HEK293 (cell line): ENCODE measurements around the gene TSPEAR.

Experiments
- CTCF ChIP-seq: fragments of 450-650 bp; formaldehyde crosslinking; IDR thresholded peaks from 2 replicates; pipeline ENCODE4 v1.5.1; 2016; ENCODE audit warnings: missing biosample characterization, missing genetic modification characterization
- SALL2 ChIP-seq: fragments of 450-650 bp; formaldehyde crosslinking; IDR thresholded peaks from 2 replicates; pipeline ENCODE4 v1.5.0; 2017; ENCODE audit warnings: missing biosample characterization, mild to moderate bottlenecking, missing genetic modification characterization, borderline replicate concordance
- SP2 ChIP-seq: fragments of 450-650 bp; formaldehyde crosslinking; IDR thresholded peaks from 2 replicates; pipeline ENCODE4 v1.5.1; 2016; ENCODE audit warnings: missing biosample characterization, missing genetic modification characterization
- ZNF221 ChIP-seq: fragments of 450-650 bp; formaldehyde crosslinking; IDR thresholded peaks from 2 replicates; pipeline ENCODE4 v1.5.1; 2017; ENCODE audit warnings: missing biosample characterization, missing genetic modification characterization, borderline replicate concordance
- ZNF274 ChIP-seq, 2 experiments: fragments of 200-500 bp in 1 of 2; fragments of 450-650 bp in 1 of 2; sonication (Bioruptor generic) in 1 of 2; formaldehyde crosslinking in 1 of 2; IDR thresholded peaks; 2 replicates each; pipeline versions ENCODE4 v1.5.1 to v1.6.1; 2014 to 2016; ENCODE audit warnings: borderline replicate concordance in 1 of 2, inconsistent platforms in 1 of 2, low read length in 1 of 2, missing biosample characterization in 1 of 2, missing genetic modification characterization in 1 of 2
- ZNF639 ChIP-seq: fragments of 450-650 bp; formaldehyde crosslinking; IDR thresholded peaks from 2 replicates; pipeline ENCODE4 v1.5.1; 2016; ENCODE audit warnings: missing biosample characterization, missing genetic modification characterization
- ZNF776 ChIP-seq: fragments of 450-650 bp; formaldehyde crosslinking; IDR thresholded peaks from 2 replicates; pipeline ENCODE4 v1.5.0; 2017; ENCODE audit warnings: missing biosample characterization, missing genetic modification characterization, borderline replicate concordance
- TF ChIP-seq, protein P1 (sequence below): fragments of 450-650 bp; formaldehyde crosslinking; IDR thresholded peaks from 2 replicates; pipeline ENCODE4 v1.5.1; 2016; ENCODE audit warnings: missing biosample characterization, missing genetic modification characterization

DNA sequence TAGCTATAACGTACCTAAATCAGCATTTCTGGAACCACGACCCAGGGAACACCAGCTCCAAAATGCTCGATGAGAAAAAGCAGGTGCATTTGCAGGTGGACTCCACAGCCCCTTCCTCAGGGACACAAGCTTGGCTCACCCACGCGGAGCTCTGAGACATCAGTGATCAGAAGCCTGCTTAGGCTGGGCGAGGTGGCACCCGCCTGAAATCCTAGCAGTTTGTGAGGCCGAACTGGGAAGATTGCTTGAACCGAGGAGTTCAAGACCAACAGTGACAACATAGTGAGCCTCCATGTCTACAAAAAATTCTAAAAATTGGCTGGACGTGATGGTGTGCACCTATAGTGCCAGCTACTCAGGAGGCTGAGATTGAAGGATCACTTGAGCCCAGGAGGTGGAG lies 2.5 kb upstream of the TSPEAR start:
- TF ChIP-seq ZNF274 (IDR thresholded peaks at IDR 0.05; ENCODE audit: low read length) (no peak), ZNF274 (tag by site-specific recombination; IDR thresholded peaks at IDR 0.05; ENCODE audit: borderline replicate concordance) (no peak), CTCF (tag by site-specific recombination) (no peak), SALL2 (tag by site-specific recombination) (no peak), ZNF776 (no peak), ZNF221 (no peak), SP2 (tag by site-specific recombination) (no peak), ZNF639 (tag by site-specific recombination) (no peak)
- TF ChIP-seq, protein P1, sequence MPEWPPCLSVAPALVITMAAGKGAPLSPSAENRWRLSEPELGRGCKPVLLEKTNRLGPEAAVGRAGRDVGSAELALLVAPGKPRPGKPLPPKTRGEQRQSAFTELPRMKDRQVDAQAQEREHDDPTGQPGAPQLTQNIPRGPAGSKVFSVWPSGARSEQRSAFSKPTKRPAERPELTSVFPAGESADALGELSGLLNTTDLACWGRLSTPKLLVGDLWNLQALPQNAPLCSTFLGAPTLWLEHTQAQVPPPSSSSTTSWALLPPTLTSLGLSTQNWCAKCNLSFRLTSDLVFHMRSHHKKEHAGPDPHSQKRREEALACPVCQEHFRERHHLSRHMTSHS (tag by site-specific recombination), result no peak
